ENCODE measurements around the gene SF1. TPM values are rescaled to one million over a fixed set of nuclear protein-coding genes. Genes with fewer than 3 reads are reported as not detected.

The SF1 gene
- total and polyA plus RNA-seq, 9 of the 15 experiments (the other 6 are each of a cell fraction or from before 2014, with no cell fraction given) = 13.1 to 334 (median 111) TPM

GRCh38 chr11:64787526-64788320 lies 9.4 kb upstream of the SF1 start (continued):
- TF ChIP-seq, protein P1, sequence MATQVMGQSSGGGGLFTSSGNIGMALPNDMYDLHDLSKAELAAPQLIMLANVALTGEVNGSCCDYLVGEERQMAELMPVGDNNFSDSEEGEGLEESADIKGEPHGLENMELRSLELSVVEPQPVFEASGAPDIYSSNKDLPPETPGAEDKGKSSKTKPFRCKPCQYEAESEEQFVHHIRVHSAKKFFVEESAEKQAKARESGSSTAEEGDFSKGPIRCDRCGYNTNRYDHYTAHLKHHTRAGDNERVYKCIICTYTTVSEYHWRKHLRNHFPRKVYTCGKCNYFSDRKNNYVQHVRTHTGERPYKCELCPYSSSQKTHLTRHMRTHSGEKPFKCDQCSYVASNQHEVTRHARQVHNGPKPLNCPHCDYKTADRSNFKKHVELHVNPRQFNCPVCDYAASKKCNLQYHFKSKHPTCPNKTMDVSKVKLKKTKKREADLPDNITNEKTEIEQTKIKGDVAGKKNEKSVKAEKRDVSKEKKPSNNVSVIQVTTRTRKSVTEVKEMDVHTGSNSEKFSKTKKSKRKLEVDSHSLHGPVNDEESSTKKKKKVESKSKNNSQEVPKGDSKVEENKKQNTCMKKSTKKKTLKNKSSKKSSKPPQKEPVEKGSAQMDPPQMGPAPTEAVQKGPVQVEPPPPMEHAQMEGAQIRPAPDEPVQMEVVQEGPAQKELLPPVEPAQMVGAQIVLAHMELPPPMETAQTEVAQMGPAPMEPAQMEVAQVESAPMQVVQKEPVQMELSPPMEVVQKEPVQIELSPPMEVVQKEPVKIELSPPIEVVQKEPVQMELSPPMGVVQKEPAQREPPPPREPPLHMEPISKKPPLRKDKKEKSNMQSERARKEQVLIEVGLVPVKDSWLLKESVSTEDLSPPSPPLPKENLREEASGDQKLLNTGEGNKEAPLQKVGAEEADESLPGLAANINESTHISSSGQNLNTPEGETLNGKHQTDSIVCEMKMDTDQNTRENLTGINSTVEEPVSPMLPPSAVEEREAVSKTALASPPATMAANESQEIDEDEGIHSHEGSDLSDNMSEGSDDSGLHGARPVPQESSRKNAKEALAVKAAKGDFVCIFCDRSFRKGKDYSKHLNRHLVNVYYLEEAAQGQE (IDR thresholded peaks at IDR 0.05; ENCODE audit: borderline replicate concordance) = peak; percentile 71; the same call in 1 of the 2 replicates
- TF ChIP-seq, protein P1 (CRISPR knock-in tag; IDR thresholded peaks at IDR 0.05; ENCODE audit: low read depth) = no peak
- no peak for TF ChIP-seq ZNF507 (tag; conservative IDR thresholded peaks at IDR 0.05)
- TF ChIP-seq PURB (CRISPR knock-in tag; IDR thresholded peaks at IDR 0.05; ENCODE audit: low read depth) = no peak
- no peak for TF ChIP-seq ZNF76 (CRISPR knock-in tag; IDR thresholded peaks at IDR 0.05; ENCODE audit: borderline replicate concordance)
- no peak for TF ChIP-seq CHCHD3 (CRISPR knock-in tag; IDR thresholded peaks at IDR 0.05)
- no peak for TF ChIP-seq POLR3A (IDR thresholded peaks at IDR 0.05; ENCODE audit: borderline replicate concordance, extremely low read depth, insufficient read depth, insufficient read length)
- no peak for TF ChIP-seq TCFL5 (CRISPR knock-in tag; conservative IDR thresholded peaks at IDR 0.05)
- TF ChIP-seq PHF20 (IDR thresholded peaks at IDR 0.05; ENCODE audit: partially characterized antibody) = no peak
- no peak for TF ChIP-seq ZNF121 (CRISPR knock-in tag; conservative IDR thresholded peaks at IDR 0.05)
- TF ChIP-seq ZBTB9 (CRISPR knock-in tag; IDR thresholded peaks at IDR 0.05) = no peak
- TF ChIP-seq CBX1 (IDR thresholded peaks at IDR 0.05; ENCODE audit: low read depth) = no peak
- TF ChIP-seq DACH1 (IDR thresholded peaks at IDR 0.05; ENCODE audit: partially characterized antibody) = no peak
- TF ChIP-seq ZNF253 (CRISPR knock-in tag; conservative IDR thresholded peaks at IDR 0.05) = no peak
- TF ChIP-seq ZFP1 (CRISPR knock-in tag; IDR thresholded peaks at IDR 0.05) = no peak
- TF ChIP-seq NCOR1 (IDR thresholded peaks at IDR 0.05) = no peak
- no peak for TF ChIP-seq NR0B1 (IDR thresholded peaks at IDR 0.05; ENCODE audit: partially characterized antibody)
- peak; percentile 47; the same call in 1 of the 2 replicates for TF ChIP-seq SMARCC2 (IDR thresholded peaks at IDR 0.05; ENCODE audit: low read depth)

Data from K562 (cell line).